CD14-positive monocyte (primary cell): Measurements from ENCODE around the gene COL4A1. TPM values are rescaled to one million over a fixed set of nuclear protein-coding genes. Genes with fewer than 3 reads are reported as not detected.

Source experiments
- DNase-seq, 3 donors: peaks; one replicate each; pipeline ENCODE4 v3.0.0-alpha.2; 2011 to 2022
- H2AFZ ChIP-seq: 2 replicates; pipeline ENCODE4 v1.6.0; 2012; ENCODE audit warnings: mild to moderate bottlenecking, low read depth, low read length, inconsistent platforms; ENCODE audit not compliant: insufficient read depth, poor library complexity, severe bottlenecking
- H3K27ac ChIP-seq, 2 donors: 1 replicate in 1 of 2; 2 replicates in 1 of 2; pipeline ENCODE4 v1.5.1; 2012 to 2013; ENCODE audit warnings: low read length in 2 of 2, control low read depth in 1 of 2, inconsistent platforms in 1 of 2, low read depth in 1 of 2, mild to moderate bottlenecking in 1 of 2
- H3K27me3 ChIP-seq, 2 donors: one replicate each; pipeline versions ENCODE4 v1.6.0 to v1.6.1; 2011 to 2013; ENCODE audit warnings: low read length in 2 of 2; ENCODE audit not compliant: control insufficient read depth in 2 of 2, insufficient read depth in 2 of 2
- H3K36me3 ChIP-seq, 2 donors: replicated peaks in 1 of 2; 1 replicate in 1 of 2; 2 replicates in 1 of 2; pipeline versions ENCODE4 v1.5.1 to v1.6.1; 2012 to 2013; ENCODE audit warnings: low read length in 2 of 2, control low read depth in 1 of 2, inconsistent platforms in 1 of 2, mild to moderate bottlenecking in 1 of 2; ENCODE audit not compliant: insufficient read depth in 2 of 2, control insufficient read depth in 1 of 2
- H3K4me1 ChIP-seq, 2 donors: 1 replicate in 1 of 2; 2 replicates in 1 of 2; pipeline versions ENCODE4 v1.5.1 to v1.6.1; 2012 to 2013; ENCODE audit warnings: low read length in 2 of 2, control low read depth in 1 of 2, inconsistent platforms in 1 of 2, mild to moderate bottlenecking in 1 of 2, moderate library complexity in 1 of 2; ENCODE audit not compliant: insufficient read depth in 2 of 2, control insufficient read depth in 1 of 2
- H3K4me2 ChIP-seq: replicated peaks from 2 replicates; pipeline ENCODE3; 2012; ENCODE audit warnings: low read length, moderate library complexity, mild to moderate bottlenecking; ENCODE audit not compliant: poor library complexity, severe bottlenecking; ENCODE audit errors: extremely low read depth
- H3K4me3 ChIP-seq, 3 experiments: fragments of 200-600 bp in 1 of 3; sonication (generic) in 1 of 3; replicated peaks in 1 of 3; 1 replicate in 2 of 3; 2 replicates in 1 of 3; pipeline ENCODE4 v1.5.1; 2011 to 2013; ENCODE audit warnings: low read length in 3 of 3, mild to moderate bottlenecking in 3 of 3, control low read depth in 2 of 3, low read depth in 2 of 3, inconsistent platforms in 1 of 3, moderate library complexity in 1 of 3
- H3K79me2 ChIP-seq: 2 replicates; pipeline ENCODE4 v1.6.0; 2012; ENCODE audit warnings: mild to moderate bottlenecking, control low read depth, inconsistent platforms, low read length, moderate library complexity; ENCODE audit not compliant: insufficient read depth
- H3K9ac ChIP-seq: 2 replicates; pipeline ENCODE4 v1.6.0; 2017; ENCODE audit warnings: low read length, mild to moderate bottlenecking; ENCODE audit not compliant: insufficient read depth, poor library complexity, severe bottlenecking
- H3K9me3 ChIP-seq, 2 donors: replicated peaks in 1 of 2; 1 replicate in 1 of 2; 2 replicates in 1 of 2; pipeline versions ENCODE4 v1.5.1 to v1.6.1; 2012 to 2013; ENCODE audit warnings: low read length in 2 of 2, control low read depth in 1 of 2; ENCODE audit not compliant: control insufficient read depth in 1 of 2, insufficient read depth in 1 of 2
- H4K20me1 ChIP-seq: 2 replicates; pipeline ENCODE4 v1.6.0; 2012; ENCODE audit warnings: mild to moderate bottlenecking, low read length, control low read depth, moderate library complexity; ENCODE audit not compliant: insufficient read depth
- H3K27ac Mint-ChIP-seq, 7 donors: one replicate each; pipeline ENCODE4 v1.8.0; 2020; ENCODE audit warnings: mild to moderate bottlenecking in 7 of 7, mixed read lengths in 7 of 7, moderate library complexity in 6 of 7, inconsistent platforms in 2 of 7
- H3K27me3 Mint-ChIP-seq, 3 donors: one replicate each; pipeline ENCODE4 v1.8.0; 2021 to 2022; ENCODE audit warnings: low read depth in 3 of 3, mild to moderate bottlenecking in 3 of 3, mixed read lengths in 3 of 3, moderate library complexity in 3 of 3, inconsistent platforms in 1 of 3
- H3K36me3 Mint-ChIP-seq, 2 donors: one replicate each; pipeline ENCODE4 v1.8.0; 2020; ENCODE audit warnings: mixed read lengths in 2 of 2, inconsistent platforms in 1 of 2, mild to moderate bottlenecking in 1 of 2
- H3K4me1 Mint-ChIP-seq: one replicate; pipeline ENCODE4 v1.8.0; 2020; ENCODE audit warnings: mild to moderate bottlenecking, mixed read lengths
- H3K4me3 Mint-ChIP-seq, 2 donors: one replicate each; pipeline ENCODE4 v1.8.0; 2020; ENCODE audit warnings: mild to moderate bottlenecking in 2 of 2, mixed read lengths in 2 of 2, moderate library complexity in 1 of 2
- H3K9me3 Mint-ChIP-seq, 7 donors: one replicate each; pipeline ENCODE4 v1.8.0; 2020 to 2022; ENCODE audit warnings: mixed read lengths in 7 of 7, mild to moderate bottlenecking in 6 of 7, moderate library complexity in 6 of 7, inconsistent platforms in 2 of 7
- CTCF ChIP-seq: fragments of 200-600 bp; IDR thresholded peaks from one replicate; pipeline ENCODE4 v1.8.0; 2022; ENCODE audit warnings: antibody characterized with exemption, mild to moderate bottlenecking
- WGBS: methylation state at CpG from one replicate; pipeline ENCODE4 v1.1.5; 2013; ENCODE audit warnings: missing lambda C conversion rate; ENCODE audit not compliant: insufficient coverage; 5-methylcytosine and 5-hydroxymethylcytosine counted together
- intact Hi-C, 2 donors: fragments of 100-400 bp; cut with micrococcal nuclease; formaldehyde crosslinking; loops; one replicate each; pipeline versions ENCODE4 v1.15.0 to v1.15.1; 2023
- polyA plus RNA-seq, 3 donors: library from polyadenylated mRNA; depleted of rRNA in 1 of 3; unstranded in 2 of 3; stranded (reverse) in 1 of 3; fragments of 300-500 nt in 2 of 3; fragments of >200 nt in 1 of 3; fragmentation: Illumina TruSeq in 2 of 3; gene quantifications; 1 replicate in 2 of 3; 2 replicates in 1 of 3; pipeline ENCODE4 v1.2.3, GENCODE V29; 2012 to 2021

COL4A1 gene
- polyA plus RNA-seq, 3 donors = 0.16 to 0.25 TPM; not detected in 1

GRCh38 chr13:110264685-110265275 lies 42.2 kb downstream of the COL4A1 start:
- no peaks in the 10 kb centered on the region for H3K79me2 ChIP-seq
- H3K4me1 ChIP-seq = no peaks in the 10 kb centered on the region
- intact Hi-C loops = no loop called here
- no peak overlapping the region for H3K4me3 ChIP-seq
- no peak overlapping the region for H3K27ac Mint-ChIP-seq
- no peak overlapping the region for H2AFZ ChIP-seq
- no peaks in the 10 kb centered on the region for H3K9me3 ChIP-seq
- H3K27me3 Mint-ChIP-seq = peaks cover 15 to 39% (median 22%) of the 10 kb centered on the region in 3 donors
- H3K27me3 ChIP-seq = peaks cover 0 to 17% of the 10 kb centered on the region in 2 donors
- H3K9me3 Mint-ChIP-seq = peaks cover 0 to 2% (median 2%) of the 10 kb centered on the region in 7 donors
- H4K20me1 ChIP-seq = no peaks in the 10 kb centered on the region
- WGBS = 71% methylated on average over 3 of the region's 12 CpGs
- no peak overlapping the region for H3K4me3 Mint-ChIP-seq
- no peak for DNase-seq
- no peak overlapping the region for H3K4me2 ChIP-seq
- no peaks in the 10 kb centered on the region for H3K36me3 Mint-ChIP-seq
- TF ChIP-seq CTCF = no peak
- no peak overlapping the region for H3K27ac ChIP-seq
- H3K9ac ChIP-seq = no peak overlapping the region
- no peaks in the 10 kb centered on the region for H3K36me3 ChIP-seq
- no peaks in the 10 kb centered on the region for H3K4me1 Mint-ChIP-seq

GRCh38 chr13:110263888-110264287 lies 43.1 kb downstream of the COL4A1 start:
- H3K27me3 Mint-ChIP-seq = peaks cover 16 to 43% (median 22%) of the 10 kb centered on the region in 3 donors
- H3K4me3 Mint-ChIP-seq = no peak overlapping the region
- DNase-seq = no peak
- 100% methylated on average over 1 of the region's 5 CpGs for WGBS
- TF ChIP-seq CTCF = no peak
- peak overlapping the region in 1 of 7 donors; percentile 64 for H3K27ac Mint-ChIP-seq
- no peaks in the 10 kb centered on the region for H3K79me2 ChIP-seq
- H3K4me1 Mint-ChIP-seq = no peaks in the 10 kb centered on the region
- H3K27me3 ChIP-seq = peaks cover 0 to 17% of the 10 kb centered on the region in 2 donors
- no peak overlapping the region for H3K4me2 ChIP-seq
- H3K9me3 ChIP-seq = no peaks in the 10 kb centered on the region
- no peak overlapping the region for H3K4me3 ChIP-seq
- no peaks in the 10 kb centered on the region for H4K20me1 ChIP-seq
- no peaks in the 10 kb centered on the region for H3K36me3 Mint-ChIP-seq
- H2AFZ ChIP-seq = no peak overlapping the region
- intact Hi-C loops = no loop called here
- H3K4me1 ChIP-seq = no peaks in the 10 kb centered on the region
- H3K36me3 ChIP-seq = no peaks in the 10 kb centered on the region
- H3K9me3 Mint-ChIP-seq = peaks cover 0 to 2% (median 2%) of the 10 kb centered on the region in 7 donors
- H3K27ac ChIP-seq = no peak overlapping the region
- H3K9ac ChIP-seq = no peak overlapping the region
